Bronchial smooth muscle cell (primary cell): ENCODE results near the gene TRIM13. TPM values are rescaled to one million over a fixed set of nuclear protein-coding genes. Genes with fewer than 3 reads are reported as not detected.

Experiments
- total RNA-seq: library from RNA; depleted of rRNA; stranded (reverse); fragments of >200 nt; gene quantifications from 2 replicates; pipeline ENCODE4 v1.2.1, GENCODE V29; 2014

The TRIM13 gene
- total RNA-seq = 17.0 and 17.7 TPM in 2 replicates

GRCh38 chr13:49996951-49997895 lies at the start of gene TRIM13:
TRIM13 (plus strand) TSS chr13:49997042; CDS start chr13:50011941, 14,899 bp downstream.

GRCh38 chr13:50015258-50015657 lies 18.4 kb downstream of the TRIM13 start, which contains the start of gene KCNRG:
KCNRG (plus strand) TSS chr13:50015444; CDS start chr13:50015494, 50 bp downstream.

Other genes with a start within 250 kb of the TRIM13 start
- gene KPNA3, start 204.4 kb upstream of the TRIM13 start, total RNA-seq = 18.5 and 24.9 TPM in 2 replicates
- gene SPRYD7, start 60.7 kb upstream of the TRIM13 start, total RNA-seq = 2.4 and 2.7 TPM in 2 replicates
- gene KCNRG, start 18.4 kb downstream of the TRIM13 start, total RNA-seq = 5.2 and 7.4 TPM in 2 replicates